HepG2 (cell line): ENCODE measurements around the gene IGFL2. TPM values are rescaled to one million over a fixed set of nuclear protein-coding genes. Genes with fewer than 3 reads are reported as not detected.

Source experiments
- ATAC-seq: fragments of 200-7000 bp; cut with Tn5 transposase; 3 replicates; pipeline ENCODE4 v1.9.1; 2020; ENCODE audit warnings: mild to moderate bottlenecking, moderate library complexity
- BruUV-seq: library from RNA; stranded (reverse); fragments of 400-500 nt; replicated peaks from 2 replicates; lab custom pipeline; 2021; lab: Mats Ljungman, UMichigan
- CTCF ChIA-PET: fragments of 300-600 bp; formaldehyde crosslinking; extraction: SDS; loops from one replicate; lab custom pipeline; 2021; ENCODE audit warnings: low total read pairs, inconsistent platforms, low intra/inter-chr PET ratio; lab: Yijun Ruan, JAX
- POLR2A ChIA-PET: fragments of 350-600 bp; sonication (Branson Sonifier 250); formaldehyde crosslinking; loops from one replicate; lab custom pipeline; 2020; ENCODE audit warnings: antibody characterized with exemption, inconsistent platforms; lab: Yijun Ruan, JAX
- DNase-seq: peaks from one replicate; pipeline ENCODE4 v3.0.0-alpha.2; 2015; ENCODE audit warnings: low spot score
- FAIRE-seq: peaks from 3 replicates; lab custom pipeline; 2011; peaks lifted over from hg19 to GRCh38; lab: Jason Lieb, UNC
- H2AFZ ChIP-seq: one replicate; pipeline ENCODE4 v1.6.1; 2011; ENCODE audit warnings: low read length, inconsistent platforms
- H3K27ac ChIP-seq: fragments of 300-600 bp; 3 replicates; pipeline ENCODE4 v1.8.0; 2011; ENCODE audit warnings: mixed run types, mild to moderate bottlenecking, mixed read lengths, low read length, inconsistent platforms; ENCODE audit not compliant: insufficient read depth; ENCODE audit errors: extremely low read length
- H3K27me3 ChIP-seq, 2 experiments: fragments of 200-600 bp in 1 of 2; 2 replicates in 1 of 2; 3 replicates in 1 of 2; pipeline versions ENCODE4 v1.6.0 to v1.8.0; 2011; ENCODE audit warnings: low read length in 2 of 2, mild to moderate bottlenecking in 2 of 2, moderate library complexity in 2 of 2, inconsistent platforms in 1 of 2; ENCODE audit not compliant: insufficient read depth in 2 of 2, control insufficient read depth in 1 of 2
- H3K36me3 ChIP-seq, 2 experiments: fragments of 200-600 bp in 1 of 2; replicated peaks in 1 of 2; 2 replicates in 1 of 2; 3 replicates in 1 of 2; pipeline versions ENCODE4 v1.5.1 to v1.8.0; 2011; ENCODE audit warnings: low read length in 2 of 2, inconsistent platforms in 1 of 2; ENCODE audit not compliant: insufficient read depth in 2 of 2, control insufficient read depth in 1 of 2
- H3K4me1 ChIP-seq: 2 replicates; pipeline ENCODE4 v1.5.1; 2012; ENCODE audit warnings: low read length, inconsistent platforms; ENCODE audit not compliant: insufficient read depth
- H3K4me2 ChIP-seq: 2 replicates; pipeline ENCODE4 v1.6.0; 2011; ENCODE audit warnings: low read depth, low read length, inconsistent platforms
- H3K4me3 ChIP-seq, 3 experiments: fragments of 200-600 bp in 1 of 3; sonication (generic), shearing (Covaris generic) in 1 of 3; replicated peaks in 1 of 3; 2 replicates each; pipeline ENCODE4 v1.5.1; 2011 to 2016; ENCODE audit warnings: low read length in 3 of 3, inconsistent platforms in 2 of 3, low read depth in 2 of 3, mild to moderate bottlenecking in 2 of 3, control low read depth in 1 of 3, mixed read lengths in 1 of 3; ENCODE audit not compliant: insufficient read depth in 1 of 3
- H3K79me2 ChIP-seq: one replicate; pipeline ENCODE4 v1.6.1; 2011; ENCODE audit warnings: low read length, inconsistent platforms; ENCODE audit not compliant: insufficient read depth
- H3K9ac ChIP-seq: 2 replicates; pipeline ENCODE4 v1.6.0; 2011; ENCODE audit warnings: mild to moderate bottlenecking, low read depth, low read length, inconsistent platforms; ENCODE audit not compliant: insufficient read depth
- H3K9me3 ChIP-seq: 2 replicates; pipeline ENCODE4 v1.5.1; 2012; ENCODE audit warnings: mild to moderate bottlenecking, low read length
- H4K20me1 ChIP-seq: 2 replicates; pipeline ENCODE4 v1.6.0; 2011; ENCODE audit warnings: inconsistent platforms, mild to moderate bottlenecking, low read length, moderate library complexity; ENCODE audit not compliant: insufficient read depth
- FOSL2 ChIP-seq: sonication (generic); formaldehyde crosslinking; IDR thresholded peaks from 2 replicates; pipeline ENCODE4 v1.4.0; 2020; ENCODE audit warnings: missing genetic modification reagents
- SIX1 ChIP-seq: sonication (generic); formaldehyde crosslinking; IDR thresholded peaks from 2 replicates; pipeline ENCODE4 v1.4.0; 2020; ENCODE audit warnings: missing genetic modification reagents, borderline replicate concordance
- ZNF547 ChIP-seq: sonication (generic); formaldehyde crosslinking; IDR thresholded peaks from 2 replicates; pipeline ENCODE4 v1.5.1; 2020; ENCODE audit warnings: mild to moderate bottlenecking, missing genetic modification reagents
- ZNF615 ChIP-seq: sonication (generic); formaldehyde crosslinking; IDR thresholded peaks from 2 replicates; pipeline ENCODE4 v1.5.0; 2020; ENCODE audit warnings: mild to moderate bottlenecking, missing genetic modification reagents, borderline replicate concordance
- ZNF660 ChIP-seq: sonication (generic); formaldehyde crosslinking; IDR thresholded peaks from 2 replicates; pipeline ENCODE4 v1.5.1; 2020; ENCODE audit warnings: mild to moderate bottlenecking, low read depth, missing genetic modification reagents, borderline replicate concordance
- ZNF747 ChIP-seq: sonication (generic); formaldehyde crosslinking; IDR thresholded peaks from 2 replicates; pipeline ENCODE4 v1.8.1; 2023; ENCODE audit warnings: missing genetic modification reagents, mild to moderate bottlenecking, borderline replicate concordance
- WGBS: methylation state at CpG from one replicate; pipeline ENCODE4 v1.1.6; 2017; ENCODE audit warnings: low lambda C conversion rate; 5-methylcytosine and 5-hydroxymethylcytosine counted together
- in situ Hi-C: cut with HindIII; loops from 2 replicates; pipeline ENCODE4 v1.10.0; 2017; ENCODE audit warnings: low pct_unique_long_range_greater_than_20kb; ENCODE audit not compliant: extremely low pct_ligation_motif_present
- intact Hi-C: fragments of 100-400 bp; cut with micrococcal nuclease; formaldehyde crosslinking; loops from one replicate; pipeline ENCODE4 v1.10.0; 2022; ENCODE audit not compliant: unreplicated experiment
- polyA plus RNA-seq, 8 experiments: library from polyadenylated mRNA; depleted of rRNA in 3 of 8; stranded (reverse) in 7 of 8; unstranded in 1 of 8; fragments of >200 nt; fragmentation: Illumina TruSeq in 4 of 8; extraction: Trizol in 4 of 8; gene quantifications; 2 replicates each; pipeline versions ENCODE4 v1.2.1 to v1.2.3, GENCODE V29; 2011 to 2016; ENCODE audit warnings: low read depth in 4 of 8, missing spikeins in 1 of 8, mixed read lengths in 1 of 8; ENCODE audit not compliant: insufficient read depth in 1 of 8
- total RNA-seq, 5 experiments: library from RNA; depleted of rRNA; stranded (reverse); fragments of >200 nt; fragmentation: Illumina TruSeq; extraction: Trizol; gene quantifications; 2 replicates each; pipeline ENCODE4 v1.2.3, GENCODE V29; 2016; ENCODE audit warnings: low read depth in 1 of 5

The IGFL2 gene
- total and polyA plus RNA-seq, 2 of the 13 experiments (the other 11 are each of a cell fraction or from before 2014, with no cell fraction given), result not detected

DNA sequence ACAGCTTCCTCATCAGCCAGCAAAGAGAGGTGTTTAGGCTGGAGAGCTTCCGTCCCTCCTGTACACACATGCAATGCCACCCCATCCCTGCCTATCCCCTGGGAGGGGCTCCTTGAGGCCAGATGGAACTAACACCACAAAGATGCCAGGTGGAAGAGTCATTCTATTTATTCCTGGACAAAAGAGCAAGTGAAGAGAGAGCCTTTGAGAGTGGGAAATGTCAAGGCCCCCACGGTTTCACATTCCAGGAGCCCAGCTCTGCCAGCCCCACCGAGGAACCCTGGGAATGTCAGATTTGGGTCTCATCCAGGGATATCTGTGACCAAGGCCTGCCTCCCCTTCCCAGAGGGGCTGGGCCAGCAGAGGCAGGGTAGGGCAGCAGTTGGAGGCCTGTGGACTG is 50.7 kb downstream of the IGFL2 start (continued):
- TF ChIP-seq SIX1 (CRISPR knock-in tag), result no peak
- TF ChIP-seq ZNF660 (CRISPR knock-in tag), result no peak
- no peak for TF ChIP-seq ZNF615 (CRISPR knock-in tag)
- TF ChIP-seq ZNF747 (CRISPR knock-in tag), result no peak
- TF ChIP-seq, all 625 proteins: peak for 0

DNA sequence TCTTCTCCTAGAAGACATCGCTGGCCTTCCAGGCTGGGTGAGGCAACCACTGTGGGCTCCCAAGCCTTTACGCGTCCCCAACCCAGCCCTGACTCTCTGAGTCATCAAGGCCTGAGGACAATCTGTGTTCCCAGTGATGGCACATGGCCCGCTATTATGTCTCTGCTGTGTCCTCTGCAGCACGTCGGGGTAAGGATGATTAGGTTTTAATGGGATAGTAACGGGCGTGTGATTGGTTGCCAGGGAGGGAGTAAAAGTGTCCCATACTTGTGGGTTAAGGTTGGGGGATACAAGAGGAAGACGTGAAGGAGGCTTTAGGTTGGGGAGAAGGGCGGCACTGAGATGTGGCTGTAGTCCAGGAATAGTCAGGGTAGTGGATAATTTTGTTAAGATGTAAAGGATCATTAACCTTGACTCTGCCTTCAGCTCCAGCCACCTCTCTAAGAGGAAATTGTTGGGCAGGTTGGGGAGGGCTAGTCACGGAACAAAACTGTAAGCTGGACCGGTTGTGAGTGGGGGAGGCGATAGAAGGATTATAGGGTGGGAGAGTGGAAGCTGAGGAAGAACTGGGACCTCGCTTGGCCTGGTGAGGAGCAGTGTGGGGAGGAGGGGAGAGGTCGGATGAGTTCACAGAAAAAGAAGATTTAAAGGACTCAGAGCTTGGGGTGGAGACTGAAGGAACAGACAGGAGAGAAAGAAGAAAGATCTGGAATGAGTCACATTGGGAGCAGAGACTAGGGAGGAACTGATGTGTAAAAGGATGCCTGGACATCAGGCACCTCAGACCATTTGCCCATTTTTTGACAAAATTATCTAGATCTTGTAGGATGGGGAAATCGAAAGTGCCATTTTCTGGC is 53.6 kb downstream of the IGFL2 start:
- Histone ChIP-seq H3K4me1 (no peaks in the 10 kb centered on the region), H3K9me3 (no peaks in the 10 kb centered on the region), H3K4me3 (no peak overlapping the region), H3K36me3 (no peaks in the 10 kb centered on the region), H3K27me3 (peaks cover 0 to 13% of the 10 kb centered on the region in 2 experiments; a peak in 2 of 5 replicates), H3K9ac (no peak overlapping the region), H3K27ac (no peak overlapping the region), H3K79me2 (no peaks in the 10 kb centered on the region), H3K4me2 (no peak overlapping the region), H2AFZ (no peak overlapping the region), H4K20me1 (no peaks in the 10 kb centered on the region)
- TF ChIP-seq FOSL2 (CRISPR knock-in tag) (peak; percentile 50; the same call in 1 of the 2 replicates), ZNF547 (CRISPR knock-in tag) (no peak)
- no peak for DNase-seq
- in situ Hi-C loops (no loop called here), intact Hi-C loops (no loop called here)
- ATAC-seq, result no peak
- ChIA-PET POLR2A (no interaction called here), CTCF (no interaction called here)
- WGBS, result 26% methylated on average over 16 of the region's 16 CpGs
- FAIRE-seq, result no peak
- no TSS peak for BruUV-seq
